HG03457 (cell line): Measurements from ENCODE around the gene GCNT3.

Experiments
- ATAC-seq: cut with Tn5 transposase; IDR thresholded peaks from one replicate; pipeline ENCODE4 v1.9.1; 2021; ENCODE audit warnings: moderate number of reproducible peaks; ENCODE audit not compliant: unreplicated experiment

Gene GCNT3

GRCh38 chr15:59611276-59612260 is at the start of gene GCNT3:
GCNT3 (plus strand) TSS chr15:59611783; CDS start chr15:59618239, 6,456 bp downstream.
- ATAC-seq = no peak

GRCh38 chr15:59562448-59563186 is 49.0 kb upstream of the GCNT3 start:
- no peak for ATAC-seq

GRCh38 chr15:59565299-59565698 is 46.3 kb upstream of the GCNT3 start:
- no peak for ATAC-seq

- ATAC-seq = no peak
Measured at GRCh38 chr15:59567324-59567723, 44.3 kb upstream of the GCNT3 start.

GRCh38 chr15:59569477-59569876 is 42.1 kb upstream of the GCNT3 start:
- no peak for ATAC-seq

GRCh38 chr15:59570315-59570714 is 41.3 kb upstream of the GCNT3 start:
- ATAC-seq = no peak

GRCh38 chr15:59571606-59572005 is 40.0 kb upstream of the GCNT3 start:
- ATAC-seq = no peak

GRCh38 chr15:59583088-59583487 is 28.5 kb upstream of the GCNT3 start:
- no peak for ATAC-seq

- no peak for ATAC-seq
Measured at GRCh38 chr15:59587085-59587826, 24.3 kb upstream of the GCNT3 start.

GRCh38 chr15:59590027-59590426 is 21.6 kb upstream of the GCNT3 start:
- ATAC-seq = no peak

GRCh38 chr15:59591356-59591755 is 20.2 kb upstream of the GCNT3 start:
- ATAC-seq = no peak

- ATAC-seq = no peak
Measured at GRCh38 chr15:59594493-59594942, 17.1 kb upstream of the GCNT3 start.

- no peak for ATAC-seq
Measured at GRCh38 chr15:59594991-59595390, 16.6 kb upstream of the GCNT3 start.

GRCh38 chr15:59595434-59595915 is 16.1 kb upstream of the GCNT3 start:
- ATAC-seq = no peak

- no peak for ATAC-seq
Measured at GRCh38 chr15:59596640-59597039, 14.9 kb upstream of the GCNT3 start.

- no peak for ATAC-seq
Measured at GRCh38 chr15:59598461-59598860, 13.1 kb upstream of the GCNT3 start.

- no peak for ATAC-seq
Measured at GRCh38 chr15:59605994-59606393, 5.6 kb upstream of the GCNT3 start.

GRCh38 chr15:59609730-59610712 is 1.6 kb upstream of the GCNT3 start:
- ATAC-seq = no peak

- ATAC-seq = no peak
Measured at GRCh38 chr15:59614153-59614552, 2.6 kb downstream of the GCNT3 start.

GRCh38 chr15:59615661-59616060 is 4.1 kb downstream of the GCNT3 start:
- ATAC-seq = no peak
